ENCODE data around the gene MYO18A.
"Not testable (repeated sequence)": the region's sequence is repeated elsewhere in the genome, so short reads cannot be mapped to it uniquely, and the experiment has no call there.

Gene MYO18A, protein sequence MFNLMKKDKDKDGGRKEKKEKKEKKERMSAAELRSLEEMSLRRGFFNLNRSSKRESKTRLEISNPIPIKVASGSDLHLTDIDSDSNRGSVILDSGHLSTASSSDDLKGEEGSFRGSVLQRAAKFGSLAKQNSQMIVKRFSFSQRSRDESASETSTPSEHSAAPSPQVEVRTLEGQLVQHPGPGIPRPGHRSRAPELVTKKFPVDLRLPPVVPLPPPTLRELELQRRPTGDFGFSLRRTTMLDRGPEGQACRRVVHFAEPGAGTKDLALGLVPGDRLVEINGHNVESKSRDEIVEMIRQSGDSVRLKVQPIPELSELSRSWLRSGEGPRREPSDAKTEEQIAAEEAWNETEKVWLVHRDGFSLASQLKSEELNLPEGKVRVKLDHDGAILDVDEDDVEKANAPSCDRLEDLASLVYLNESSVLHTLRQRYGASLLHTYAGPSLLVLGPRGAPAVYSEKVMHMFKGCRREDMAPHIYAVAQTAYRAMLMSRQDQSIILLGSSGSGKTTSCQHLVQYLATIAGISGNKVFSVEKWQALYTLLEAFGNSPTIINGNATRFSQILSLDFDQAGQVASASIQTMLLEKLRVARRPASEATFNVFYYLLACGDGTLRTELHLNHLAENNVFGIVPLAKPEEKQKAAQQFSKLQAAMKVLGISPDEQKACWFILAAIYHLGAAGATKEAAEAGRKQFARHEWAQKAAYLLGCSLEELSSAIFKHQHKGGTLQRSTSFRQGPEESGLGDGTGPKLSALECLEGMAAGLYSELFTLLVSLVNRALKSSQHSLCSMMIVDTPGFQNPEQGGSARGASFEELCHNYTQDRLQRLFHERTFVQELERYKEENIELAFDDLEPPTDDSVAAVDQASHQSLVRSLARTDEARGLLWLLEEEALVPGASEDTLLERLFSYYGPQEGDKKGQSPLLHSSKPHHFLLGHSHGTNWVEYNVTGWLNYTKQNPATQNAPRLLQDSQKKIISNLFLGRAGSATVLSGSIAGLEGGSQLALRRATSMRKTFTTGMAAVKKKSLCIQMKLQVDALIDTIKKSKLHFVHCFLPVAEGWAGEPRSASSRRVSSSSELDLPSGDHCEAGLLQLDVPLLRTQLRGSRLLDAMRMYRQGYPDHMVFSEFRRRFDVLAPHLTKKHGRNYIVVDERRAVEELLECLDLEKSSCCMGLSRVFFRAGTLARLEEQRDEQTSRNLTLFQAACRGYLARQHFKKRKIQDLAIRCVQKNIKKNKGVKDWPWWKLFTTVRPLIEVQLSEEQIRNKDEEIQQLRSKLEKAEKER (N-terminal part only)

DNA sequence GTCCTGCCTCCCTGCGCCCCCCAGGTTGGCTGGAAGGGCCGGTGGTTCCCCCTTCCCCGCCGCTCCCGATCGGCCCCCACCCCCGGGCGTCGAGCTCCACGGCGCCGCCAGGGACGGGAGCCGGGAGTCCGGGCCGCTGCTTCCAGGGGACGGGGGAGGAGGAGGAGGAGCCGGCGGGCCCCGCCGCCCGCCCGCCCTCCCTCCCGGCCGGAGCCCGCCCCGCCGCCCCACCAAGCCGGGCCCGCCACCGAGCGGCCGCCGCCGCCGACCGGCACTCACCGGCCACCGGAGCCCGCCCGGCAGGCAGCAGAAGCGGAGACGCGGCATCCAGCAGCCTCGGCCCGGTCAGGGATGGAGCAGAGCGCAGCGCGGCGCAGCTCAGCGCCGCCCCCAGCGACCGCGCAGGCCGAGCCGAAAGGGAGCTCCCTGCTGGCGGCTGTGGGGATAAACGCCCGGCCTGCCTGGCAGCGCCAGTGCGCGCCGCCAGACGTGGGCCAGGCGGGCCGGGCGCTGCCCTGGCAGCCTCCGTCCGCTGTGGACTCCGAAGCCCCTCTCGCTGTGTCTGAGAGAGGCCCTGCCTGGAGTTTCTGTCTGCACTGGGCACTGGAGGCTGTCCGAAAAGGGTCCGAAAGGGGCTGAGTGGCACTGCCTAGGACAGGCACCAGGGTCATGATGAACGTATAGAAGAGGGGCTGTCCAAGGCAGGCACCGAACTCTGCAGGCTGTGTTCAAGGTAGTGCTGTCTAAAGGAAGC, at the start of gene MYO18A:
MYO18A (minus strand) TSS at position 365 of the 754 bp plus-strand sequence. CDS start 13,458 bp downstream, outside the sequence.
- Histone ChIP-seq H3K4me1 (ENCODE audit: insufficient read depth, insufficient read length) (peaks cover 21% of the 10 kb centered on the region), H3K9me3 (ENCODE audit: insufficient read depth, low read length) (peaks cover 4% of the 10 kb centered on the region; the same call in 1 of the 2 replicates), H3K4me3 (ENCODE audit: insufficient read length, low read depth) (peak within 1 kb of the TSS; percentile 54), H3K9ac (ENCODE audit: insufficient read length, low read depth) (peak within 1 kb of the TSS; percentile 85), H3K36me3 (ENCODE audit: insufficient read depth, insufficient read length, low read length) (no peaks in the 10 kb centered on the region), H3K27me3 (ENCODE audit: insufficient read depth, insufficient read length) (peaks cover 15% of the 10 kb centered on the region)
- peak; percentile 68 for DNase-seq (ENCODE audit: low read depth, low spot score)
- TF ChIP-seq SUZ12 (IDR thresholded peaks at IDR 0.05; ENCODE audit: extremely low read depth, insufficient read depth, insufficient read length) = no peak
- TF ChIP-seq YY1 (IDR thresholded peaks at IDR 0.05; ENCODE audit: insufficient read depth, insufficient read length) = no peak
- no peak for TF ChIP-seq ZNF274 (IDR thresholded peaks at IDR 0.05; ENCODE audit: low read depth, low read length)

- Histone ChIP-seq H3K4me1 (ENCODE audit: insufficient read depth, insufficient read length) (no peaks in the 10 kb centered on the region), H3K36me3 (ENCODE audit: insufficient read depth, insufficient read length, low read length) (no peaks in the 10 kb centered on the region), H3K27me3 (ENCODE audit: insufficient read depth, insufficient read length) (no peaks in the 10 kb centered on the region), H3K9ac (ENCODE audit: insufficient read length, low read depth) (no peak overlapping the region), H3K4me3 (ENCODE audit: insufficient read length, low read depth) (no peak overlapping the region), H3K9me3 (ENCODE audit: insufficient read depth, low read length) (no peaks in the 10 kb centered on the region)
- TF ChIP-seq SUZ12 (IDR thresholded peaks at IDR 0.05; ENCODE audit: extremely low read depth, insufficient read depth, insufficient read length) (no peak), YY1 (IDR thresholded peaks at IDR 0.05; ENCODE audit: insufficient read depth, insufficient read length) (no peak), ZNF274 (IDR thresholded peaks at IDR 0.05; ENCODE audit: low read depth, low read length) (no peak)
- DNase-seq (ENCODE audit: low read depth, low spot score) = no peak
Observed at GRCh38 chr17:29225396-29225795, 45.2 kb upstream of the MYO18A start.

DNA sequence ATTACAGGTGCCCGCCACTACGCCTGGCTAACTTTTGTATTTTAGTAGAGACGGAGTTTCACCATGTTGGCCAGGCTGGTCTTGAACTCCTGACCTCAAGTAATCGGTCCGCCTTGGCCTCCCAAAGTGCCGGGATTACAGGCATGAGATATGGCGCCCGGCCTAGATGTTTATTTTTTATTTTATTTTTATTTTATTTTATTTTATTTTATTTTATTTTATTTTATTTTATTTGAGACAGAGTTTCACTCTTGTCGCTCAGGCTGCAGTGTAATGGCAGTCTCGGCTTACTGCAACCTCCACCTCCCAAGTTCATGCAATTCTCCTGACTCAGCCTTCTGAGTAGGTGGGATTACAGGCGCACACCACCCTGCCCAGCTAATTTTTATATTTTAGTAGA, 41.1 kb upstream of the MYO18A start:
- not testable (repeated sequence) for H3K9ac ChIP-seq (ENCODE audit: insufficient read length, low read depth); H3K27me3 ChIP-seq (ENCODE audit: insufficient read depth, insufficient read length); H3K36me3 ChIP-seq (ENCODE audit: insufficient read depth, insufficient read length, low read length); H3K4me3 ChIP-seq (ENCODE audit: insufficient read length, low read depth); DNase-seq (ENCODE audit: low read depth, low spot score); H3K9me3 ChIP-seq (ENCODE audit: insufficient read depth, low read length); H3K4me1 ChIP-seq (ENCODE audit: insufficient read depth, insufficient read length)

DNA sequence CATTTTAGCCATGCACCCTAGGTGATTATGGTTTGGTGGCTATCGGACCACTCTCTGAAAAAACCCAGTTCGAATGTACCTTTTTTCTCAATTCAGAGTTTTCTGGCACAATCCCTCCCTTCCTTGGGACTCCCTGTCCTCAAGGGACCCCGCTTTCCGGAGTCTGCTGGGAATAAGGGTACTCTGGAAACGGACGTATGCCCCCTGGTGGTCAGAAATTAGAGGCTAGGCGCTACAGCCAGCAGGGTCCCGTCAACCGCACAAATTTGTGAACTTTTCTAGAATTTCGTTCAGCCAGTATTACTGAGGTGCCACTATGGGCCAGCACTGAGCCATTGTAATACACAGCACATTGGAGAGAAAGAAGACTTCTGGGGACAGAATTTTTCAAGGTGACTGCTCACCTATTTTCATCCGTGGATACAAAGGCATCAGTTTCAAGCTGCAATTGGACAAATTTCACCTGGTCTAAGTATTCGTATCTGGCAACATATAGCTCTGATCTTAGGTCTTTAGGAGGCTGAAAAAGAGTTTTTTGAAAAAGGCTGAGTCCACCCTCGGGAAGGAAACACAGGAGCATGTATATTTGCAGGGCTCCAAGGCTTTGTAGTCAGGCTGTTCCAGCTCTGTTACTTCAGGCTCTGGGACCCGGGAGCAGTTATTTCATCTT, 39.3 kb upstream of the MYO18A start:
- no peaks in the 10 kb centered on the region for H3K27me3 ChIP-seq (ENCODE audit: insufficient read depth, insufficient read length)
- TF ChIP-seq SUZ12 (IDR thresholded peaks at IDR 0.05; ENCODE audit: extremely low read depth, insufficient read depth, insufficient read length) = no peak
- no peak for TF ChIP-seq ZNF274 (IDR thresholded peaks at IDR 0.05; ENCODE audit: low read depth, low read length)
- no peak for TF ChIP-seq YY1 (IDR thresholded peaks at IDR 0.05; ENCODE audit: insufficient read depth, insufficient read length)
- H3K9me3 ChIP-seq (ENCODE audit: insufficient read depth, low read length) = no peaks in the 10 kb centered on the region
- H3K4me1 ChIP-seq (ENCODE audit: insufficient read depth, insufficient read length) = no peaks in the 10 kb centered on the region
- H3K36me3 ChIP-seq (ENCODE audit: insufficient read depth, insufficient read length, low read length) = no peaks in the 10 kb centered on the region
- H3K4me3 ChIP-seq (ENCODE audit: insufficient read length, low read depth) = no peak overlapping the region
- H3K9ac ChIP-seq (ENCODE audit: insufficient read length, low read depth) = no peak overlapping the region
- DNase-seq (ENCODE audit: low read depth, low spot score) = peak; percentile 66

DNA sequence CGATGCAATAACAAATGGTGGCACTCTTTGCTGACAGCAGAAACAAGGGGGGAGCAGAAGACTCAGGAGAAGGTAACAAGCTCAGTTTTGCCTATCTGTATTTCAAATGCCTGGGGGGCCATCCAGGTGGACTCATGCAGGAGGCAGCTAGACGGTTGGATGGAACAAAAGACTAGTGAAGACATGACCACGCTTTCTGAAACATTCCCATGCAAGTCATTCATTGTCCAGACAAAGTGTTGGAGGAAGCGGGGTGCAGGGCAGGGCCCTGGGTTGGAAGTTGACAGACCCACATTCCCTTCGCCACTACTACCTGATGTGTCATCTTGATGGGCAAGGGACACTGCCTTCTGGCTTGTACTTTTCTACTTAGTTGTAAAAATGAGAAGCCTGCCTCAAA, 36.7 kb upstream of the MYO18A start:
- Histone ChIP-seq H3K27me3 (ENCODE audit: insufficient read depth, insufficient read length) (no peaks in the 10 kb centered on the region), H3K4me1 (ENCODE audit: insufficient read depth, insufficient read length) (no peaks in the 10 kb centered on the region), H3K4me3 (ENCODE audit: insufficient read length, low read depth) (no peak overlapping the region), H3K9ac (ENCODE audit: insufficient read length, low read depth) (no peak overlapping the region), H3K36me3 (ENCODE audit: insufficient read depth, insufficient read length, low read length) (no peaks in the 10 kb centered on the region), H3K9me3 (ENCODE audit: insufficient read depth, low read length) (no peaks in the 10 kb centered on the region)
- no peak for DNase-seq (ENCODE audit: low read depth, low spot score)
- no peak for TF ChIP-seq YY1 (IDR thresholded peaks at IDR 0.05; ENCODE audit: insufficient read depth, insufficient read length)

DNA sequence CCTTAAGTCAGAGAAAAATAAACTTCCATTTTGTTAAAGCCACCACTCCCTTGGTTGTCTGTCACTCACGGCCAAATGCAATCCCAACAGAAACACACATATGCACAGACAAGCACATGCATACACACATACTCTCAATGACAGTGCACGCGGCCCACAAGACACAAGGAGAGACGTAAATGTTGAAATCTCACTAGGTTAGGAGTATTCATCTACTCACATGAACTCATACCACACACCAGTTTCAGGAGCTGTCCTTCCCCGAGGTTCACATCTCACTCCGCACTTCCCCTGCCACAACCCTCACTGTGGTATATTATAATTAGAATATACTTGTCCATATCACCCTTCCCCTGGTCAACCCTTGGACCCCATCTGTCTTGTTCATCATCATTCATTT, 36.0 kb upstream of the MYO18A start:
- Histone ChIP-seq H3K4me3 (ENCODE audit: insufficient read length, low read depth) (no peak overlapping the region), H3K36me3 (ENCODE audit: insufficient read depth, insufficient read length, low read length) (no peaks in the 10 kb centered on the region), H3K27me3 (ENCODE audit: insufficient read depth, insufficient read length) (no peaks in the 10 kb centered on the region), H3K4me1 (ENCODE audit: insufficient read depth, insufficient read length) (no peaks in the 10 kb centered on the region), H3K9me3 (ENCODE audit: insufficient read depth, low read length) (no peaks in the 10 kb centered on the region), H3K9ac (ENCODE audit: insufficient read length, low read depth) (no peak overlapping the region)
- no peak for DNase-seq (ENCODE audit: low read depth, low spot score)
- TF ChIP-seq SUZ12 (IDR thresholded peaks at IDR 0.05; ENCODE audit: extremely low read depth, insufficient read depth, insufficient read length) = no peak
- TF ChIP-seq ZNF274 (IDR thresholded peaks at IDR 0.05; ENCODE audit: low read depth, low read length) = no peak
- no peak for TF ChIP-seq YY1 (IDR thresholded peaks at IDR 0.05; ENCODE audit: insufficient read depth, insufficient read length)
